ENCODE measurements around the gene ARHGEF16.

GRCh38 chr1:3457910-3458883 lies 3.7 kb downstream of the ARHGEF16 start:
- TF ChIP-seq CTCF (IDR thresholded peaks at IDR 0.05) (no peak), POLR2A (IDR thresholded peaks at IDR 0.05) (no peak)

All from esophagus squamous epithelium (tissue), 4 donors.